Measurements from ENCODE around the gene SENP6.

DNA sequence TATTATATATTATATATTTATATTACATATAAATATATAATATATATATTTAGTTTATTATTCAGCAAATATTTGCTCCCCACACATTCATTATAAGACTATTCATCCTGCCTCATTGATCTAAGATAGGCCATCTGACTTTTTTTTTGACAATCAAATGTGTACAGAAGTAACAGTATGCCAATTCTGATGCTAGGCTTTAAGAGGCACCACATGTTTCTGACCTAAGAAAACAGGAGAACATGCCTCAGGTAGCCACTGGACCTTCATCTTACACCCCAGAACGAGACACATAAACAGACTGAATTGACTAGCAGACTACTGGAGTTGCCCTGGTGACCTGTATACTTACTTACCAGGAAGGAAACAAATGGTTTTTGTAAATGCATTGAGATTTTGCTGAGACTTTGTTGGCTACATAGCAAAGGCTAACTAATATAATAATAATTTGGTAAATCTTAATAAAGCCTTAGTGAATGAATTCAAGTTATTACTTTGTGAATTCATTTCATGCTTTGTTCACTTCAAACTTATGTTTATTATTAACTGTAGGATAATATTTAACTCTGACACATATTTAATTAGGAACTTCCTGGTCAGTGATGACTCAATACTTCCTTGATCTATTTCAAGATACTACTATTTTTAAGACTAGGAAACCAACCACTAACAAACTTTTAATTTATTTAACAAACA is 134.0 kb downstream of the SENP6 start:
- TF ChIP-seq, protein P1, sequence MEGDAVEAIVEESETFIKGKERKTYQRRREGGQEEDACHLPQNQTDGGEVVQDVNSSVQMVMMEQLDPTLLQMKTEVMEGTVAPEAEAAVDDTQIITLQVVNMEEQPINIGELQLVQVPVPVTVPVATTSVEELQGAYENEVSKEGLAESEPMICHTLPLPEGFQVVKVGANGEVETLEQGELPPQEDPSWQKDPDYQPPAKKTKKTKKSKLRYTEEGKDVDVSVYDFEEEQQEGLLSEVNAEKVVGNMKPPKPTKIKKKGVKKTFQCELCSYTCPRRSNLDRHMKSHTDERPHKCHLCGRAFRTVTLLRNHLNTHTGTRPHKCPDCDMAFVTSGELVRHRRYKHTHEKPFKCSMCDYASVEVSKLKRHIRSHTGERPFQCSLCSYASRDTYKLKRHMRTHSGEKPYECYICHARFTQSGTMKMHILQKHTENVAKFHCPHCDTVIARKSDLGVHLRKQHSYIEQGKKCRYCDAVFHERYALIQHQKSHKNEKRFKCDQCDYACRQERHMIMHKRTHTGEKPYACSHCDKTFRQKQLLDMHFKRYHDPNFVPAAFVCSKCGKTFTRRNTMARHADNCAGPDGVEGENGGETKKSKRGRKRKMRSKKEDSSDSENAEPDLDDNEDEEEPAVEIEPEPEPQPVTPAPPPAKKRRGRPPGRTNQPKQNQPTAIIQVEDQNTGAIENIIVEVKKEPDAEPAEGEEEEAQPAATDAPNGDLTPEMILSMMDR (IDR thresholded peaks at IDR 0.05 in 8 of 11, conservative IDR thresholded peaks at IDR 0.05 in 3 of 11), result no peak
- TF ChIP-seq POLR2AphosphoS5 (IDR thresholded peaks at IDR 0.05) (no peak), POLR2A (IDR thresholded peaks at IDR 0.05) (no peak)
